Activated CD8-positive, alpha-beta memory T cell treated with anti-CD3 and anti-CD28 coated beads, Interleukin-2, amount 50 U/mL, for 1 hour (primary cell): Measurements from ENCODE around the gene RFNG.

Experiments used
- DNase-seq: peaks from one replicate; pipeline ENCODE4 v3.0.0-alpha.2; 2020; ENCODE audit errors: extremely low read depth

Gene RFNG

GRCh38 chr17:82013772-82014321 is 37.8 kb downstream of the RFNG start:
- no peak for DNase-seq

GRCh38 chr17:82013341-82013740 is 38.3 kb downstream of the RFNG start:
- no peak for DNase-seq

- no peak for DNase-seq
These were observed 38.8 kb downstream of the RFNG start for GRCh38 chr17:82012640-82013295.

GRCh38 chr17:82012261-82012639 is 39.4 kb downstream of the RFNG start:
- DNase-seq: no peak

GRCh38 chr17:82011617-82012187 is 39.9 kb downstream of the RFNG start:
- DNase-seq: no peak

- DNase-seq: no peak
These were observed 40.8 kb downstream of the RFNG start for GRCh38 chr17:82010575-82011525.

GRCh38 chr17:82009413-82009812 is 42.2 kb downstream of the RFNG start:
- DNase-seq: no peak

GRCh38 chr17:82008941-82009405 is 42.6 kb downstream of the RFNG start:
- no peak for DNase-seq

- no peak for DNase-seq
These were observed 43.2 kb downstream of the RFNG start for GRCh38 chr17:82008258-82008940.

GRCh38 chr17:82007495-82008257 is 43.9 kb downstream of the RFNG start:
- DNase-seq: no peak

- no peak for DNase-seq
These were observed 44.5 kb downstream of the RFNG start for GRCh38 chr17:82007228-82007494.

- no peak for DNase-seq
These were observed 45.0 kb downstream of the RFNG start for GRCh38 chr17:82006468-82007227.

- no peak for DNase-seq
These were observed 45.8 kb downstream of the RFNG start for GRCh38 chr17:82005701-82006348.

GRCh38 chr17:82004517-82005455 is 46.8 kb downstream of the RFNG start:
- no peak for DNase-seq

GRCh38 chr17:82003411-82004381 is 47.9 kb downstream of the RFNG start:
- DNase-seq: no peak

GRCh38 chr17:82001571-82002056 is 50.0 kb downstream of the RFNG start:
- no peak for DNase-seq

- DNase-seq: no peak
These were observed 50.6 kb downstream of the RFNG start for GRCh38 chr17:82000803-82001570.
